CD1c-positive myeloid dendritic cell (primary cell): ENCODE measurements around the gene SERPING1.

Source experiments
- DNase-seq: peaks from one replicate; pipeline ENCODE4 v3.0.0-alpha.2; 2016; ENCODE audit errors: extremely low spot score

Gene SERPING1

DNA sequence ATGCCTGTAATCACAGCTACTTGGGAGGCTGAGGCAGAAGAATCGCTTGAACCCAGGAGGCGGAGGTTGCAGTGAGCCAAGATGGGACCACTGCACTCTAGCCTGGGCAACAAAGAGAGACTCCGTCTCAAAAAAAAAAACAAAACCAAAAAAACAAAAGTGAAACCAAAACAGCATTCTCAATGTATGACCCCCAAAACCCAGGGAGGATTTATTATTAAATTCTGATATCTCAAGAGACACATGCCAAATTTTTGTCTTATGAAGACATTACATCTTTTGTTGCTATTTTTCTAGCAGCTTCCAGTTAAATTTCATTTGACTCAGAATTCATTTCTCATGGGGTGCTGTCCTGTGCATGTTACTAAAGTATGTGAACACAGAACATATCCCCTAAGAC lies 55.2 kb downstream of the SERPING1 start:
- DNase-seq = no peak

- no peak for DNase-seq
Observed at GRCh38 chr11:57653163-57653562, 55.7 kb downstream of the SERPING1 start.

DNA sequence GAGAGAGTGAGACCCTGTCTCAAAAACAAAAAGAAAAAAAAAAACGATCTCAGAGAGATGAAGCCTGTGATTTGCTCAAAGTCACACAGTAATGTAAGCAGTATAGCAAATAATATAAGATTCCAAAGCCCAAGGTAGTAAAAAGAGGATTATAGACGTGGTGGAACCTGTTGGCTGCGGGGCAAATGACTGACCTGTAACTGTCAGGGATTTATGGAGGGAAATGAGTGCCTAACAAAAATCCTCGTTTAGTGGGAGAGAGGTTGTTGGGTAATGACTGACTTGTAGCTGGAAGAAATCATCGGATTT lies 59.4 kb downstream of the SERPING1 start:
- no peak for DNase-seq

DNA sequence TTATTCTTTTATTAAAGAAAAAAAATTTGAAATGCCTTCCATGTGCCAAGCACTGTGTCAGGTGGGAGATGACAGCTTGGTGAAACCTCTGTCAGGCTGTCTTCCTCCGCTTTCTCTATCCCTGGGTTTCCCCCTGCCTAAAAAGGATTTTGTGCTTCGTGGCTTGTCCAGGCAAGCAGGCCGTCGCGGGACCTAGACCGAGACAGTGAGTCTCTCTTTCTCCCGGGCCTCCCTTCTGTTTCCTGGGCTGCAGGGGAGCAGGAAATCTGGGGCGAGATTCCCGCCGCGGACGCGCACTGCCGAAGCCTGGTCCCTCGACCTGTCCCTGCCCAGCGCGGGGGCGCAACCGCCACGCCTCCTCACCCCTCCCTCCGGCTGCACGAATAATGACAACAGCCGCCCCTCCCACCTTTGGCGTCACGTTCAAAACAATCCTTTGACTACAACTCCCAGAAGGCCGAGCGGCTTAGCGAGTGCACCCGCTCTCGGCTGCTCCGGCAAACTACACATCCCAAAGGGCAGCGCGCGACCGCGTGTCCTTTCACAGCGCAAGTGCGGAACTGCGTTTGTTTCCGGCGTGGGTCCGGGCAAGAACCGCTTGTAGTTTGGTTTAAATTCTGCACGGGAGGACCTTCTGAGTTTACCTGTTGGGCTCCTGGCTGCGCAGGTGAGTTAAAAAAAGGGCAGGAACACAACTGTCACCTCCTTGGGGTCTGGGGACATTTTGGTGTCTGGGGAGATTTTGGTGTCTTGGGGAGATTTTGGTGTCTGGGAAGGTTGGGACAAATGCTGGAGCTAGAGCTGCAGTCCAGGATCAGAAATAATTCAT lies 59.9 kb downstream of the SERPING1 start, which contains the start of gene CLP1:
Gene CLP1 (plus strand): TSS at position 569 of the 829 bp plus-strand sequence. CDS start 1,715 bp downstream, outside the sequence.
- peak; percentile 100 for DNase-seq

- DNase-seq = peak; percentile 40
Observed at GRCh38 chr11:57658023-57658361, 60.5 kb downstream of the SERPING1 start.

- no peak for DNase-seq
Observed at GRCh38 chr11:57659669-57660068, 62.2 kb downstream of the SERPING1 start.

DNA sequence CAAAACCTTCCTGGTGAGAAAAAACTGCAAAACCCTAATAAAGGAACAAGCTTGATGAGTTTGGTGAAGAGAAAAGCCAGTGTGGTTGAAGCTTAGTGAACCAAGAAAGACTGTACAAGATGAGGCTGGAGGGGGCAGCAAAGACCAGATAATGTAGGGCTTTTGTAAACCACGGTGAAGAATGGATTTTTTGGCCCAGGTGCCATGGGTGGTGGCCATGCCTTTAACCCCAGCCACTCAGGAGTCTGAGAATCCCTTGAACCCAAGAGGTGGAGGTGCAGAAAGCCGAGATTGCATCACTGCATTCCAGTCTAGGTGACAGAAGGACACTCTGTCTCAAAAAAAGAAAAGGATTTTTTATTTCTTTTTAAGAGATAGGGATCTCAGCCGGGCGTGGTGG lies 65.4 kb downstream of the SERPING1 start:
- DNase-seq = no peak

- no peak for DNase-seq
Observed at GRCh38 chr11:57663975-57664374, 66.5 kb downstream of the SERPING1 start.
